HEK293 (cell line): Measurements from ENCODE around the gene ADAMTS14.

Experiments
- HOXC10 ChIP-seq: sonication (generic); formaldehyde crosslinking; IDR thresholded peaks from 2 replicates; pipeline ENCODE4 v1.8.1; 2023; ENCODE audit warnings: mild to moderate bottlenecking, missing genetic modification reagents
- KLF8 ChIP-seq: fragments of 450-650 bp; formaldehyde crosslinking; IDR thresholded peaks from 2 replicates; pipeline ENCODE4 v1.5.1; 2016; ENCODE audit warnings: missing biosample characterization, missing genetic modification characterization
- TCF7L2 ChIP-seq: IDR thresholded peaks from 2 replicates; pipeline ENCODE4 v1.6.1; 2011; ENCODE audit warnings: low read depth, mild to moderate bottlenecking, inconsistent platforms, low read length, moderate library complexity, borderline replicate concordance
- WT1 ChIP-seq: fragments of 450-650 bp; formaldehyde crosslinking; IDR thresholded peaks from 2 replicates; pipeline ENCODE4 v1.5.1; 2016; ENCODE audit warnings: missing biosample characterization, missing genetic modification characterization
- ZBTB21 ChIP-seq: fragments of 450-650 bp; formaldehyde crosslinking; IDR thresholded peaks from 2 replicates; pipeline ENCODE4 v1.5.1; 2017; ENCODE audit warnings: missing biosample characterization, missing genetic modification characterization
- ZFP41 ChIP-seq: fragments of 450-650 bp; formaldehyde crosslinking; IDR thresholded peaks from 2 replicates; pipeline ENCODE4 v1.5.1; 2016; ENCODE audit warnings: missing biosample characterization, missing genetic modification characterization, borderline replicate concordance
- ZNF19 ChIP-seq: fragments of 450-650 bp; formaldehyde crosslinking; IDR thresholded peaks from 2 replicates; pipeline ENCODE4; 2016; ENCODE audit warnings: missing biosample characterization, missing genetic modification characterization, low read depth
- ZNF302 ChIP-seq: fragments of 450-650 bp; formaldehyde crosslinking; IDR thresholded peaks from 2 replicates; pipeline ENCODE4 v1.5.1; 2016; ENCODE audit warnings: missing biosample characterization, missing genetic modification characterization, low read depth
- ZNF600 ChIP-seq: fragments of 450-650 bp; formaldehyde crosslinking; IDR thresholded peaks from 2 replicates; pipeline ENCODE4 v1.5.1; 2016; ENCODE audit warnings: missing biosample characterization, missing genetic modification characterization
- ZNF621 ChIP-seq: fragments of 450-650 bp; formaldehyde crosslinking; IDR thresholded peaks from 2 replicates; pipeline ENCODE4 v1.5.1; 2017; ENCODE audit warnings: missing biosample characterization, missing genetic modification characterization
- ZNF747 ChIP-seq: fragments of 450-650 bp; formaldehyde crosslinking; IDR thresholded peaks from 2 replicates; pipeline ENCODE4 v1.5.1; 2016; ENCODE audit warnings: missing biosample characterization, missing genetic modification characterization
- ZNF830 ChIP-seq: fragments of 450-650 bp; IDR thresholded peaks from 2 replicates; pipeline ENCODE4 v1.5.0; 2018; ENCODE audit warnings: missing biosample characterization, missing genetic modification characterization, low read depth, mild to moderate bottlenecking, moderate library complexity
- ZSCAN30 ChIP-seq: fragments of 450-650 bp; IDR thresholded peaks from 2 replicates; pipeline ENCODE4 v1.5.1; 2018; ENCODE audit warnings: missing biosample characterization, mild to moderate bottlenecking, missing genetic modification characterization, moderate library complexity
- TF ChIP-seq, protein P1 (sequence below): fragments of 450-650 bp; formaldehyde crosslinking; IDR thresholded peaks from 2 replicates; pipeline ENCODE4 v1.5.1; 2016; ENCODE audit warnings: missing biosample characterization, missing genetic modification characterization

DNA sequence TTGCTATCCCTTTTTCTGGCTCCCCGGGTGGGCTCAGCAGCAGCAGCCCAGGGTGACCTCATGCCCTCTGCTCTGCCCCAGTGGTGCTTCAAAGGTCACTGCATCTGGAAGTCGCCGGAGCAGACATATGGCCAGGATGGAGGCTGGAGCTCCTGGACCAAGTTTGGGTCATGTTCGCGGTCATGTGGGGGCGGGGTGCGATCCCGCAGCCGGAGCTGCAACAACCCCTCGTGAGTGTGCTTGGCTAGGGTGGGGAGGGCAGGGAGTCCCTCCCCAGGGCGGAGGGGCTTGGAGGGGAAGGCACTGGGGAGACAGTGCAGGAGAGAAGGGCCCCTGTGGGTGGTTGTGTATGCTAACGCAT, 66.4 kb downstream of the ADAMTS14 start:
- TF ChIP-seq HOXC10 (CRISPR knock-in tag) (no peak), ZNF830 (tag by site-specific recombination) (no peak), KLF8 (tag by site-specific recombination) (no peak), ZNF600 (tag by site-specific recombination) (no peak), ZNF621 (tag by site-specific recombination) (no peak), WT1 (tag by site-specific recombination) (no peak), ZBTB21 (tag by site-specific recombination) (no peak), ZNF19 (tag by site-specific recombination) (no peak), ZNF747 (tag by site-specific recombination) (no peak), ZFP41 (tag by site-specific recombination) (no peak), ZNF302 (tag by site-specific recombination) (no peak), TCF7L2 (no peak), ZSCAN30 (tag by site-specific recombination) (no peak)
- TF ChIP-seq, protein P1, sequence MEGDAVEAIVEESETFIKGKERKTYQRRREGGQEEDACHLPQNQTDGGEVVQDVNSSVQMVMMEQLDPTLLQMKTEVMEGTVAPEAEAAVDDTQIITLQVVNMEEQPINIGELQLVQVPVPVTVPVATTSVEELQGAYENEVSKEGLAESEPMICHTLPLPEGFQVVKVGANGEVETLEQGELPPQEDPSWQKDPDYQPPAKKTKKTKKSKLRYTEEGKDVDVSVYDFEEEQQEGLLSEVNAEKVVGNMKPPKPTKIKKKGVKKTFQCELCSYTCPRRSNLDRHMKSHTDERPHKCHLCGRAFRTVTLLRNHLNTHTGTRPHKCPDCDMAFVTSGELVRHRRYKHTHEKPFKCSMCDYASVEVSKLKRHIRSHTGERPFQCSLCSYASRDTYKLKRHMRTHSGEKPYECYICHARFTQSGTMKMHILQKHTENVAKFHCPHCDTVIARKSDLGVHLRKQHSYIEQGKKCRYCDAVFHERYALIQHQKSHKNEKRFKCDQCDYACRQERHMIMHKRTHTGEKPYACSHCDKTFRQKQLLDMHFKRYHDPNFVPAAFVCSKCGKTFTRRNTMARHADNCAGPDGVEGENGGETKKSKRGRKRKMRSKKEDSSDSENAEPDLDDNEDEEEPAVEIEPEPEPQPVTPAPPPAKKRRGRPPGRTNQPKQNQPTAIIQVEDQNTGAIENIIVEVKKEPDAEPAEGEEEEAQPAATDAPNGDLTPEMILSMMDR (tag by site-specific recombination), result no peak
